Gastroesophageal sphincter (tissue), 4 donors: ENCODE data around the gene DIRAS3. TPM values are rescaled to one million over a fixed set of nuclear protein-coding genes. Genes with fewer than 3 reads are reported as not detected.

Experiments used
- ATAC-seq: fragments of 150-250 bp; one replicate; pipeline ENCODE4 v1.9.1; 2016; ENCODE audit warnings: mild to moderate bottlenecking, moderate library complexity
- H3K27ac ChIP-seq, 4 donors: fragments of 200-600 bp; sonication (generic) in 3 of 4; 1 replicate in 3 of 4; 2 replicates in 1 of 4; pipeline ENCODE4 v1.5.1; 2016 to 2019
- H3K27me3 ChIP-seq: fragments of 200-600 bp; sonication (generic); one replicate; pipeline ENCODE4 v1.5.1; 2019
- H3K36me3 ChIP-seq, 2 donors: fragments of 200-600 bp; sonication (generic); one replicate each; pipeline ENCODE4 v1.5.1; 2019; ENCODE audit warnings: control low read depth in 1 of 2
- H3K4me1 ChIP-seq, 3 donors: fragments of 200-600 bp; sonication (generic); 1 replicate in 2 of 3; 2 replicates in 1 of 3; pipeline ENCODE4 v1.5.1; 2016 to 2019; ENCODE audit warnings: control low read depth in 2 of 3
- H3K4me3 ChIP-seq, 2 donors: fragments of 200-600 bp; sonication (generic); one replicate each; pipeline ENCODE4 v1.5.1; 2019; ENCODE audit warnings: mild to moderate bottlenecking in 1 of 2, moderate library complexity in 1 of 2
- H3K9me3 ChIP-seq, 3 donors: fragments of 200-600 bp; sonication (generic); one replicate each; pipeline ENCODE4 v1.5.1; 2017 to 2019; ENCODE audit warnings: control low read depth in 2 of 3
- EP300 ChIP-seq: sonication (generic); formaldehyde crosslinking; IDR thresholded peaks from one replicate; pipeline ENCODE4 v1.6.1; 2017; ENCODE audit warnings: antibody characterized with exemption, mild to moderate bottlenecking
- POLR2A ChIP-seq, 2 donors: fragments of 450-650 bp; IDR thresholded peaks; one replicate each; pipeline ENCODE4 v1.6.1; 2017; ENCODE audit warnings: antibody characterized with exemption in 2 of 2, mild to moderate bottlenecking in 2 of 2, moderate library complexity in 1 of 2
- POLR2AphosphoS5 ChIP-seq: sonication (generic); formaldehyde crosslinking; IDR thresholded peaks from one replicate; pipeline ENCODE4 v1.6.1; 2017; ENCODE audit warnings: antibody characterized with exemption
- WGBS, 2 donors: methylation state at CpG; one replicate each; pipeline ENCODE4 v1.1.5; 2018; ENCODE audit warnings: low coverage in 1 of 2; 5-methylcytosine and 5-hydroxymethylcytosine counted together
- total RNA-seq, 4 donors: library from RNA; depleted of rRNA; stranded (reverse); fragments of >200 nt; gene quantifications; one replicate each; pipeline ENCODE4 v1.1.0, GENCODE V29; 2016
- TF ChIP-seq, protein P1 (sequence below), 4 experiments: fragments of 200-600 bp in 2 of 4; fragments of 450-650 bp in 2 of 4; sonication (generic) in 1 of 4; IDR thresholded peaks; one replicate each; pipeline ENCODE4 v1.5.1; 2017 to 2019; ENCODE audit warnings: antibody characterized with exemption in 4 of 4, mild to moderate bottlenecking in 2 of 4, moderate library complexity in 2 of 4

DIRAS3 gene
- total RNA-seq, 4 donors from 2014 or later: 0.47 to 6.2 (median 3.6) TPM

DNA sequence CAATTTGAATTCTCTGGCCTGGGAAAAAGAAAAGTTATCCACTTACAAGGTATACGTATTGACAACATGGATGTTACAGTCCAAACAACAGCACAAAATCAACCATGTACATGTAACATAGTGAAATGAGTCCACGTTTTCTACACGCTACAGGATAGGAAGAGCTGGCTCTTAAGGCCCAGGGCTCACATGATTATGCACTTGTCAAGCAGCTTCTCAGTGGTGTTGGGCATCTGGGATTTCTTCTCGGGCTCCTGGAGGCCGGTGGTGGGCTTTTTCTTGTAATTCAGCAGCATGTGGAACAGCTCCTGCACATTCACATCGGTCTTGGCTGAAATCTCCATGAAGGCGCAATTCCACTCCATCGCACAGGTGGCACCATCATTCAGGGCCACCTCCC, 4.0 kb downstream of the DIRAS3 start:
- no peaks in the 10 kb centered on the region for H3K27me3 ChIP-seq
- no peaks in the 10 kb centered on the region for H3K4me1 ChIP-seq
- no peak for TF ChIP-seq POLR2A (IDR thresholded peaks at IDR 0.05)
- TF ChIP-seq EP300: no peak
- TF ChIP-seq POLR2AphosphoS5: no peak
- TF ChIP-seq, protein P1, sequence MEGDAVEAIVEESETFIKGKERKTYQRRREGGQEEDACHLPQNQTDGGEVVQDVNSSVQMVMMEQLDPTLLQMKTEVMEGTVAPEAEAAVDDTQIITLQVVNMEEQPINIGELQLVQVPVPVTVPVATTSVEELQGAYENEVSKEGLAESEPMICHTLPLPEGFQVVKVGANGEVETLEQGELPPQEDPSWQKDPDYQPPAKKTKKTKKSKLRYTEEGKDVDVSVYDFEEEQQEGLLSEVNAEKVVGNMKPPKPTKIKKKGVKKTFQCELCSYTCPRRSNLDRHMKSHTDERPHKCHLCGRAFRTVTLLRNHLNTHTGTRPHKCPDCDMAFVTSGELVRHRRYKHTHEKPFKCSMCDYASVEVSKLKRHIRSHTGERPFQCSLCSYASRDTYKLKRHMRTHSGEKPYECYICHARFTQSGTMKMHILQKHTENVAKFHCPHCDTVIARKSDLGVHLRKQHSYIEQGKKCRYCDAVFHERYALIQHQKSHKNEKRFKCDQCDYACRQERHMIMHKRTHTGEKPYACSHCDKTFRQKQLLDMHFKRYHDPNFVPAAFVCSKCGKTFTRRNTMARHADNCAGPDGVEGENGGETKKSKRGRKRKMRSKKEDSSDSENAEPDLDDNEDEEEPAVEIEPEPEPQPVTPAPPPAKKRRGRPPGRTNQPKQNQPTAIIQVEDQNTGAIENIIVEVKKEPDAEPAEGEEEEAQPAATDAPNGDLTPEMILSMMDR (IDR thresholded peaks at IDR 0.05): no peak
- H3K27ac ChIP-seq: no peak overlapping the region
- H3K9me3 ChIP-seq: no peaks in the 10 kb centered on the region
- H3K4me3 ChIP-seq: no peak overlapping the region
- 60 to 98% methylated on average over 1 to 3 of the region's 8 CpGs for WGBS, 2 donors
- ATAC-seq: no peak
- peaks cover 0 to 12% of the 10 kb centered on the region in 2 donors for H3K36me3 ChIP-seq

DNA sequence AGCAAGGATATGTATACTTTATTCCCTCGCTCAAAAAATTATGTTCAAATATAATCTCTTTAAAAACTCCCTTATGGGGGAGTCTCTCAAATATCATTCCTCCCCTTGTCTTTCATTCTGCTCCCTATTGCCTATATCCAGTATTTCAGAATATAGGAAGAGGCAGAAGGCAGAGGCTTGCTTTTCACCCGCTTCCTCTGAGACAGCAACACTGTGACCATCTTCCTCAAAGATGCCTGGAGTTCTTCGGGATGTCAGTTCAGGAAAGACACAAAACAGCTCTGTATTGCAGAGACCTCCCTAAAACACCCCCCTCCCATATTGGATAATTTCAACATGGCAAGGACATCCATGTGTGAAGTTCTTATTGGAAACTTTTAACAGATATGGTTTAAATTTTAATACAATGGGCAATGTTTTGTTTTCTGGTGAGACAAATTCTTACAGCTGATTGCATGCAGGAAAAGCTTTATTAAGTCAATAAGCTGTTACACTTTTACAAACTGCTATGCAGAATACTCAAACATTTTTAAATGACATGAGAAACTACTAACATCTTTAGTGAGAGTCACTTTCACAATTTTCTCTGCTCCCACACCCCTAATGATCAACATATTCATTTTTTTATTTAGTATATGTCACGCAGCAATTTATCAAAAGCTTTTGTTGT, 4.8 kb downstream of the DIRAS3 start:
- ATAC-seq: no peak
- Histone ChIP-seq H3K9me3 (no peaks in the 10 kb centered on the region), H3K36me3 (peaks cover 0 to 12% of the 10 kb centered on the region in 2 donors), H3K4me3 (no peak overlapping the region), H3K27ac (no peak overlapping the region), H3K4me1 (no peaks in the 10 kb centered on the region), H3K27me3 (no peaks in the 10 kb centered on the region)
- 86 to 94% methylated on average over 3 to 4 of the region's 4 CpGs for whole genome bisulfite sequencing, 2 donors
- TF ChIP-seq EP300 (no peak), POLR2AphosphoS5 (no peak), POLR2A (IDR thresholded peaks at IDR 0.05) (no peak)
- TF ChIP-seq, protein P1 (IDR thresholded peaks at IDR 0.05): no peak

DNA sequence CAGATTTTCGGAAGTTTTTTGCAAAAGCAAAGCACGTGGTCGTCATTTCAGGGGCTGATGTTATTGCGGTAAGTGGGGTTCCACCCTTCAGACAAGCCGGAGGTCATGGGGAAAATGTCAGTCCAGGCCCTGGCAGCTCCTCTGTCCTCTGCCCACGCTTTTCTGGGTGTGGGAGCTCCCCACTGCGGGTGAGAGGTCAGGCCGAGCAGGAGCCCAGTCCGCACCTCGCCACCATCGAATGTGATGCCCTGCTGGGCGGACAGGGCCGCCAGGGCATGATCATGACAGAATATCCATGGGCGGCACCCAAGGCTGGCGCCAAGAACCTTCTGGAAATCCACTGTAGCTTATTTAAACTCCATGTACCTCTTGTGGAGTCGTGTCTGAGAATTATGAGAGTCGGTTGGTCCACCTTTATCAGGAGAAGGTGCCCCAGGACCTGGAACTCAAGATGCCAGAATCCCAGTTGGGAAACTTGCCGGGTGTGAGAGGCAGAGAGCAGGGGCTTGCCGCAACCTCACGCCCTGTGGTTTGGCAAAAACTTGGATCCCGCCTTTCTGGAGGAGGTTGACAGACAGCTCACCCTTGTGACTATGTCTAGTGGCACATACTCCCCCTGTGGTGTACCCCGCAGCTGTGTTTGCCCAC, 6.9 kb downstream of the DIRAS3 start:
- Histone ChIP-seq H3K36me3 (peaks cover 0 to 12% of the 10 kb centered on the region in 2 donors), H3K27ac (no peak overlapping the region), H3K9me3 (no peaks in the 10 kb centered on the region), H3K4me3 (no peak overlapping the region), H3K27me3 (no peaks in the 10 kb centered on the region), H3K4me1 (no peaks in the 10 kb centered on the region)
- 52 to 94% methylated on average over 2 to 9 of the region's 22 CpGs for WGBS, 2 donors
- TF ChIP-seq, protein P1 (IDR thresholded peaks at IDR 0.05): no peak
- no peak for TF ChIP-seq EP300
- TF ChIP-seq POLR2AphosphoS5: no peak
- TF ChIP-seq POLR2A (IDR thresholded peaks at IDR 0.05): no peak
- ATAC-seq: no peak

DNA sequence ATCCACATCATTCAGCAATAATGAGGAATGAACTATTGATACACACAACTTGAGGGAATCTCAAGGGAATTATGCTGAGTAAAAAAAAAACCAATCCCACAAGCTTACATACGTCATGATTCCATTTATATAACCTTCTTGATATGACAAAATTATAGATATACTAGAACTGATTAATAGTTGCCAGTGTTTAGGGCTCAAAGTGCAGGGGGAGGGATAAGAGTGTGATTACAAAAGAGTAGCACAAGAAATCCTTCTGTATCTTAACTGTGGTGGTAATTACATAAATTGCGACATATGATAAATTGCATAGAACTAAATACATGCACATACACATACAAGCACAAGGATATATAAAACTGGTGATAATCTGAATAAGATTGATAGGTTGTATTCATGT, 13.5 kb downstream of the DIRAS3 start:
- TF ChIP-seq, protein P1 (IDR thresholded peaks at IDR 0.05): no peak
- TF ChIP-seq POLR2A (IDR thresholded peaks at IDR 0.05): no peak
- no peak for TF ChIP-seq POLR2AphosphoS5
- no peak for TF ChIP-seq EP300
- H3K27ac ChIP-seq: no peak overlapping the region
- H3K4me3 ChIP-seq: no peak overlapping the region
- ATAC-seq: no peak
- H3K36me3 ChIP-seq: no peaks in the 10 kb centered on the region
- no peaks in the 10 kb centered on the region for H3K4me1 ChIP-seq
- H3K27me3 ChIP-seq: no peaks in the 10 kb centered on the region
- no peaks in the 10 kb centered on the region for H3K9me3 ChIP-seq
- WGBS, 2 donors: 75 to 78% methylated on average over 2 of the region's 2 CpGs

DNA sequence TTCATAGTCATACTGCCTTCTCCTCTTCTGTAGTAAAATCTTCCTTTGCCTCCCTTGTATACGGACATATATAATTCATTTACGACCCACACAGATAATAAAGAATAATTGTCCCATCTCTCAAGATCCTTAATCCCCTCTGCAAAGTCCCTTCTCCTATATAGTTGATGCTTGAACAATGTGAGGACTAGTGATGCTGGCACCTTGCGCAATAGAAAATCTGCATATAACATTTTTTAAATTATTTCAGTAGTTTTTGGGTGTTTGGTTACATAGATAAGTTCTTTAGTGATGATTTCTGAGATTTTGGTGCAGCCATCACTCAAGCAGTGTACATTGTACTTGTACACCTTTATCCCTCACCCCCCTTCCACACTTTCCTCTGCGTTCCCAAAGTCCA, 21.0 kb downstream of the DIRAS3 start:
- Histone ChIP-seq H3K36me3 (no peaks in the 10 kb centered on the region), H3K9me3 (no peaks in the 10 kb centered on the region), H3K4me3 (no peak overlapping the region), H3K27ac (no peak overlapping the region), H3K27me3 (no peaks in the 10 kb centered on the region), H3K4me1 (no peaks in the 10 kb centered on the region)
- WGBS, 2 donors: 92 to 94% methylated on average over 4 of the region's 4 CpGs
- no peak for ATAC-seq
- TF ChIP-seq, protein P1 (IDR thresholded peaks at IDR 0.05): no peak
- TF ChIP-seq EP300: no peak
- no peak for TF ChIP-seq POLR2AphosphoS5
- TF ChIP-seq POLR2A (IDR thresholded peaks at IDR 0.05): no peak
